WERI-Rb-1 (cell line): ENCODE data around the gene SPTBN2.

Source experiments
- DNase-seq: peaks from one replicate; pipeline ENCODE4 v3.0.0-alpha.2; 2020
- H3K27ac ChIP-seq: fragments of 250-450 bp; sonication (Bioruptor Pico); 2 replicates; pipeline ENCODE4 v1.5.1; 2020; ENCODE audit warnings: mild to moderate bottlenecking, moderate library complexity
- H3K27me3 ChIP-seq: fragments of 250-450 bp; sonication (Bioruptor Pico); 2 replicates; pipeline ENCODE4 v1.5.1; 2021; ENCODE audit warnings: mild to moderate bottlenecking, low read depth, moderate library complexity; ENCODE audit not compliant: insufficient read depth, severe bottlenecking
- H3K36me3 ChIP-seq: fragments of 250-450 bp; sonication (Bioruptor Pico); 2 replicates; pipeline ENCODE4 v1.5.1; 2020; ENCODE audit warnings: mild to moderate bottlenecking, moderate library complexity
- H3K4me3 ChIP-seq: 2 replicates; pipeline ENCODE4 v1.5.1; 2011; ENCODE audit warnings: low read depth, mild to moderate bottlenecking, control low read depth, low read length
- H3K9me3 ChIP-seq: fragments of 250-450 bp; sonication (Bioruptor Pico); 2 replicates; pipeline ENCODE4 v1.5.1; 2021; ENCODE audit warnings: mild to moderate bottlenecking, moderate library complexity; ENCODE audit not compliant: severe bottlenecking
- CTCF ChIP-seq: IDR thresholded peaks from 2 replicates; pipeline ENCODE4 v1.5.1; 2011; ENCODE audit warnings: low read depth, mild to moderate bottlenecking, control low read depth, inconsistent platforms, low read length

Gene SPTBN2

GRCh38 chr11:66728693-66729385, at the start of gene SPTBN2:
Gene SPTBN2 (minus strand): TSS chr11:66729216. CDS start chr11:66721240, 7,976 bp downstream.
- DNase-seq: peak; percentile 54

GRCh38 chr11:66768818-66769217, 39.8 kb upstream of the SPTBN2 start:
- Histone ChIP-seq H3K27ac (no peak overlapping the region), H3K27me3 (no peaks in the 10 kb centered on the region), H3K9me3 (no peaks in the 10 kb centered on the region), H3K4me3 (no peak overlapping the region), H3K36me3 (no peaks in the 10 kb centered on the region; the same call in none of the 2 replicates)
- no peak for DNase-seq
- no peak for TF ChIP-seq CTCF

More at GRCh38 chr11:66728693-66729385, at the start of gene SPTBN2:
- Histone ChIP-seq H3K9me3 (no peaks in the 10 kb centered on the region), H3K27me3 (no peaks in the 10 kb centered on the region), H3K4me3 (peak within 1 kb of the TSS; percentile 67), H3K36me3 (peaks cover 8% of the 10 kb centered on the region), H3K27ac (peak within 1 kb of the TSS; percentile 87)
- TF ChIP-seq CTCF: no peak

GRCh38 chr11:66768088-66768521, 39.1 kb upstream of the SPTBN2 start:
- no peak for TF ChIP-seq CTCF
- Histone ChIP-seq H3K27ac (no peak overlapping the region), H3K36me3 (no peaks in the 10 kb centered on the region; the same call in 1 of the 2 replicates), H3K9me3 (no peaks in the 10 kb centered on the region), H3K27me3 (no peaks in the 10 kb centered on the region), H3K4me3 (no peak overlapping the region)
- DNase-seq: no peak

- Histone ChIP-seq H3K36me3 (peaks cover under 1% of the 10 kb centered on the region; the same call in 1 of the 2 replicates), H3K27ac (no peak overlapping the region), H3K4me3 (no peak overlapping the region), H3K27me3 (no peaks in the 10 kb centered on the region), H3K9me3 (no peaks in the 10 kb centered on the region)
- DNase-seq: no peak
- TF ChIP-seq CTCF: no peak
These were observed 38.6 kb upstream of the SPTBN2 start for GRCh38 chr11:66767666-66768065.

GRCh38 chr11:66766681-66767080, 37.7 kb upstream of the SPTBN2 start:
- Histone ChIP-seq H3K27me3 (no peaks in the 10 kb centered on the region), H3K4me3 (no peak overlapping the region), H3K27ac (no peak overlapping the region), H3K36me3 (peaks cover 3% of the 10 kb centered on the region; the same call in 1 of the 2 replicates), H3K9me3 (no peaks in the 10 kb centered on the region)
- no peak for DNase-seq
- no peak for TF ChIP-seq CTCF

GRCh38 chr11:66762088-66762487, 33.1 kb upstream of the SPTBN2 start:
- TF ChIP-seq CTCF: no peak
- H3K27ac ChIP-seq: no peak overlapping the region
- H3K27me3 ChIP-seq: no peaks in the 10 kb centered on the region
- DNase-seq: no peak
- H3K9me3 ChIP-seq: no peaks in the 10 kb centered on the region
- peaks cover 8% of the 10 kb centered on the region for H3K36me3 ChIP-seq
- no peak overlapping the region for H3K4me3 ChIP-seq
